ENCODE data around the gene RPS6KA3.

DNA sequence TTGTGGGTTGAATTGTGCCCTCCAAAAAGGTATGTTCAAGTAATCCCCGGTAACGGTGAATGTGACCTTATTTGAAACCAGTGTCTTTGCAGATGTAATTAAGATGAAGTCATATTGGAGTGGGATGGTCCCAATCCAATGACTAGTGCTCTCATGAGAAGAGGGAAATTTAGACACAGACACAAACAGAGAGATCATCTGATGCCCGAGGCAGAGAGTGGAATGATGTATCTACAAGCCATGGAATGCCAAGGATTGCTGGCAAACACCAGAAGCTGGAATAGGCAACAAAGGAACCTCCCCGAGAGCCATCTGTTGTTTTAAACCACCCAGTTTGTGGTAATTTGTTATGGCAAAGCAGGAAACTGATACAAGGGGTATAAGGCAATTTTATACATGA is 35.1 kb downstream of the RPS6KA3 start:
- no peak for TF ChIP-seq MTA3 (IDR thresholded peaks at IDR 0.05; ENCODE audit: borderline replicate concordance)
- TF ChIP-seq, protein P1, sequence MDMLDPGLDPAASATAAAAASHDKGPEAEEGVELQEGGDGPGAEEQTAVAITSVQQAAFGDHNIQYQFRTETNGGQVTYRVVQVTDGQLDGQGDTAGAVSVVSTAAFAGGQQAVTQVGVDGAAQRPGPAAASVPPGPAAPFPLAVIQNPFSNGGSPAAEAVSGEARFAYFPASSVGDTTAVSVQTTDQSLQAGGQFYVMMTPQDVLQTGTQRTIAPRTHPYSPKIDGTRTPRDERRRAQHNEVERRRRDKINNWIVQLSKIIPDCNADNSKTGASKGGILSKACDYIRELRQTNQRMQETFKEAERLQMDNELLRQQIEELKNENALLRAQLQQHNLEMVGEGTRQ (CRISPR knock-in tag; IDR thresholded peaks at IDR 0.05): no peak
- TF ChIP-seq, protein P2, sequence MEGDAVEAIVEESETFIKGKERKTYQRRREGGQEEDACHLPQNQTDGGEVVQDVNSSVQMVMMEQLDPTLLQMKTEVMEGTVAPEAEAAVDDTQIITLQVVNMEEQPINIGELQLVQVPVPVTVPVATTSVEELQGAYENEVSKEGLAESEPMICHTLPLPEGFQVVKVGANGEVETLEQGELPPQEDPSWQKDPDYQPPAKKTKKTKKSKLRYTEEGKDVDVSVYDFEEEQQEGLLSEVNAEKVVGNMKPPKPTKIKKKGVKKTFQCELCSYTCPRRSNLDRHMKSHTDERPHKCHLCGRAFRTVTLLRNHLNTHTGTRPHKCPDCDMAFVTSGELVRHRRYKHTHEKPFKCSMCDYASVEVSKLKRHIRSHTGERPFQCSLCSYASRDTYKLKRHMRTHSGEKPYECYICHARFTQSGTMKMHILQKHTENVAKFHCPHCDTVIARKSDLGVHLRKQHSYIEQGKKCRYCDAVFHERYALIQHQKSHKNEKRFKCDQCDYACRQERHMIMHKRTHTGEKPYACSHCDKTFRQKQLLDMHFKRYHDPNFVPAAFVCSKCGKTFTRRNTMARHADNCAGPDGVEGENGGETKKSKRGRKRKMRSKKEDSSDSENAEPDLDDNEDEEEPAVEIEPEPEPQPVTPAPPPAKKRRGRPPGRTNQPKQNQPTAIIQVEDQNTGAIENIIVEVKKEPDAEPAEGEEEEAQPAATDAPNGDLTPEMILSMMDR (IDR thresholded peaks at IDR 0.05 in 2 of 3, conservative IDR thresholded peaks at IDR 0.05 in 1 of 3; ENCODE audit: insufficient read depth in 2 of 3, low read depth in 1 of 3, low read length in 3 of 3): no peak
- TF ChIP-seq, protein P3, sequence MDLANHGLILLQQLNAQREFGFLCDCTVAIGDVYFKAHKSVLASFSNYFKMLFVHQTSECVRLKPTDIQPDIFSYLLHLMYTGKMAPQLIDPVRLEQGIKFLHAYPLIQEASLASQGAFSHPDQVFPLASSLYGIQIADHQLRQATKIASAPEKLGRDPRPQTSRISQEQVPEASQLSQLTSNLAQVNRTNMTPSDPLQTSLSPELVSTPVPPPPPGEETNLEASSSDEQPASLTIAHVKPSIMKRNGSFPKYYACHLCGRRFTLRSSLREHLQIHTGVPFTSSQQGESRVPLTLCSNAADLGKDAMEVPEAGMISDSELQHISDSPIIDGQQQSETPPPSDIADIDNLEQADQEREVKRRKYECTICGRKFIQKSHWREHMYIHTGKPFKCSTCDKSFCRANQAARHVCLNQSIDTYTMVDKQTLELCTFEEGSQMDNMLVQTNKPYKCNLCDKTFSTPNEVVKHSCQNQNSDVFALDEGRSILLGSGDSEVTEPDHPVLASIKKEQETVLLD (IDR thresholded peaks at IDR 0.05): no peak
- no peak for TF ChIP-seq POLR2AphosphoS5 (IDR thresholded peaks at IDR 0.05; ENCODE audit: control insufficient read depth, insufficient read depth, low read depth, low read length)
- TF ChIP-seq ARHGAP35 (IDR thresholded peaks at IDR 0.05; ENCODE audit: partially characterized antibody): no peak
- TF ChIP-seq L3MBTL2 (IDR thresholded peaks at IDR 0.05): no peak
- no peak for TF ChIP-seq FOXA1 (IDR thresholded peaks at IDR 0.05; ENCODE audit: borderline replicate concordance)
- no peak for TF ChIP-seq MCM2 (IDR thresholded peaks at IDR 0.05; ENCODE audit: low read depth)
- no peak for TF ChIP-seq NCOA1 (IDR thresholded peaks at IDR 0.05; ENCODE audit: low read depth)
- TF ChIP-seq ZNF175 (CRISPR knock-in tag; IDR thresholded peaks at IDR 0.05; ENCODE audit: low read depth): no peak
